Measurements from ENCODE around the gene ZC3HAV1L. TPM values are rescaled to one million over a fixed set of nuclear protein-coding genes. Genes with fewer than 3 reads are reported as not detected.
"Not testable (repeated sequence)": the region's sequence is repeated elsewhere in the genome, so short reads cannot be mapped to it uniquely, and the experiment has no call there.

Gene ZC3HAV1L
- total and polyA plus RNA-seq, 9 donors, result 2.6 to 46.4 (median 23.6) TPM

GRCh38 chr7:139059905-139060304 is 24.1 kb upstream of the ZC3HAV1L start:
- TF ChIP-seq POLR2A (IDR thresholded peaks at IDR 0.05) (no peak), EP300 (IDR thresholded peaks at IDR 0.05) (no peak), CTCF (IDR thresholded peaks at IDR 0.05) (no peak)
- H3K4me3 ChIP-seq, result no peak overlapping the region
- 63 to 77% (median 66%) methylated on average over 1 of the region's 1 CpG for WGBS, 3 donors

GRCh38 chr7:139058943-139059342 is 23.1 kb upstream of the ZC3HAV1L start:
- Histone ChIP-seq H3K36me3 (no peaks in the 10 kb centered on the region), H3K27me3 (no peaks in the 10 kb centered on the region), H3K27ac (no peak overlapping the region), H3K4me1 (ENCODE audit: insufficient read depth) (no peaks in the 10 kb centered on the region), H3K4me3 (no peak overlapping the region), H3K9me3 (no peaks in the 10 kb centered on the region)
- TF ChIP-seq POLR2A (IDR thresholded peaks at IDR 0.05) (no peak), CTCF (IDR thresholded peaks at IDR 0.05) (no peak), EP300 (IDR thresholded peaks at IDR 0.05) (no peak)
- no peak for DNase-seq
- 35 to 54% (median 40%) methylated on average over 5 of the region's 5 CpGs for WGBS, 3 donors
- intact Hi-C loops (cut with DNase I), result no loop called here

More at GRCh38 chr7:139059905-139060304, 24.1 kb upstream of the ZC3HAV1L start:
- no peaks in the 10 kb centered on the region for H3K4me1 ChIP-seq (ENCODE audit: insufficient read depth)
- intact Hi-C loops (cut with DNase I), result no loop called here
- H3K36me3 ChIP-seq, result no peaks in the 10 kb centered on the region
- no peak for DNase-seq
- H3K27me3 ChIP-seq, result no peaks in the 10 kb centered on the region
- no peaks in the 10 kb centered on the region for H3K9me3 ChIP-seq
- H3K27ac ChIP-seq, result no peak overlapping the region

- WGBS, 3 donors, result 96 to 100% (median 98%) methylated on average over 1 of the region's 1 CpG
- TF ChIP-seq CTCF (IDR thresholded peaks at IDR 0.05), result no peak
- TF ChIP-seq POLR2A (IDR thresholded peaks at IDR 0.05), result no peak
- no peak for TF ChIP-seq EP300 (IDR thresholded peaks at IDR 0.05)
- intact Hi-C loops (cut with DNase I), result no loop called here
These were observed 19.8 kb upstream of the ZC3HAV1L start for GRCh38 chr7:139055674-139056073.

GRCh38 chr7:139054656-139055055 is 18.8 kb upstream of the ZC3HAV1L start:
- H3K27me3 ChIP-seq; H3K4me1 ChIP-seq (ENCODE audit: insufficient read depth); DNase-seq; intact Hi-C loops (cut with DNase I); H3K36me3 ChIP-seq; H3K27ac ChIP-seq; H3K9me3 ChIP-seq; H3K4me3 ChIP-seq: not testable (repeated sequence)
- 94 to 98% (median 97%) methylated on average over 14 of the region's 14 CpGs for WGBS, 3 donors

More at GRCh38 chr7:139055674-139056073, 19.8 kb upstream of the ZC3HAV1L start:
- Histone ChIP-seq H3K36me3 (no peaks in the 10 kb centered on the region), H3K27ac (no peak overlapping the region), H3K27me3 (no peaks in the 10 kb centered on the region), H3K4me3 (no peak overlapping the region), H3K4me1 (ENCODE audit: insufficient read depth) (no peaks in the 10 kb centered on the region), H3K9me3 (no peaks in the 10 kb centered on the region)
- no peak for DNase-seq

- no peaks in the 10 kb centered on the region for H3K27me3 ChIP-seq
- intact Hi-C loops (cut with DNase I), result no loop called here
- H3K4me3 ChIP-seq, result no peak overlapping the region
- TF ChIP-seq POLR2A (IDR thresholded peaks at IDR 0.05) (no peak), EP300 (IDR thresholded peaks at IDR 0.05) (no peak), CTCF (IDR thresholded peaks at IDR 0.05) (no peak)
- H3K36me3 ChIP-seq, result no peaks in the 10 kb centered on the region
- no peak overlapping the region for H3K27ac ChIP-seq
- WGBS, 3 donors, result 75 to 89% (median 84%) methylated on average over 2 of the region's 2 CpGs
- no peaks in the 10 kb centered on the region for H3K9me3 ChIP-seq
- H3K4me1 ChIP-seq (ENCODE audit: insufficient read depth), result no peaks in the 10 kb centered on the region
- DNase-seq, result no peak
These were observed 18.3 kb upstream of the ZC3HAV1L start for GRCh38 chr7:139054101-139054500.
